ENCODE data around the gene DMRT1.
"Not testable (repeated sequence)": the region's sequence is repeated elsewhere in the genome, so short reads cannot be mapped to it uniquely, and the experiment has no call there.

Gene DMRT1

GRCh38 chr9:973295-973834, 131.9 kb downstream of the DMRT1 start:
- DNase-seq: no peak

- no peak for DNase-seq
These were observed 132.8 kb downstream of the DMRT1 start for GRCh38 chr9:974031-974995.

- DNase-seq: no peak
These were observed 133.7 kb downstream of the DMRT1 start for GRCh38 chr9:974996-975739.

GRCh38 chr9:975740-976257, 134.3 kb downstream of the DMRT1 start:
- DNase-seq: no peak

- no peak for DNase-seq
These were observed 134.9 kb downstream of the DMRT1 start, which contains the start of gene DMRT3 for GRCh38 chr9:976258-976942. Gene DMRT3, plus strand, starts transcription at chr9:976655. Its CDS starts 347 bp downstream, at chr9:977002.

- DNase-seq: no peak
These were observed 135.7 kb downstream of the DMRT1 start for GRCh38 chr9:976943-977837.

GRCh38 chr9:977838-978830, 136.6 kb downstream of the DMRT1 start:
- no peak for DNase-seq

GRCh38 chr9:979983-980382, 138.5 kb downstream of the DMRT1 start:
- no peak for DNase-seq

GRCh38 chr9:980640-981039, 139.1 kb downstream of the DMRT1 start:
- no peak for DNase-seq

GRCh38 chr9:981491-981898, 140.0 kb downstream of the DMRT1 start:
- no peak for DNase-seq

GRCh38 chr9:982394-983230, 141.1 kb downstream of the DMRT1 start:
- DNase-seq: no peak

- no peak for DNase-seq
These were observed 152.5 kb downstream of the DMRT1 start for GRCh38 chr9:994005-994404.

GRCh38 chr9:995192-995591, 153.7 kb downstream of the DMRT1 start:
- no peak for DNase-seq

GRCh38 chr9:995781-996180, 154.3 kb downstream of the DMRT1 start:
- DNase-seq: no peak

- DNase-seq: not testable (repeated sequence)
These were observed 157.0 kb downstream of the DMRT1 start for GRCh38 chr9:998299-999110.

GRCh38 chr9:1001838-1002237, 160.3 kb downstream of the DMRT1 start:
- no peak for DNase-seq

- DNase-seq: no peak
These were observed 161.2 kb downstream of the DMRT1 start for GRCh38 chr9:1002678-1003077.

- DNase-seq: peak in 1 of 2 experiments; percentile 7
These were observed 163.7 kb downstream of the DMRT1 start for GRCh38 chr9:1005043-1005667.
